ENCODE measurements around the gene FXYD1. TPM values are rescaled to one million over a fixed set of nuclear protein-coding genes. Genes with fewer than 3 reads are reported as not detected.
A peak's percentile ranks its signal among the peaks of the same experiment; 100 is the strongest.

Gene FXYD1
- total RNA-seq, 4 donors from 2014 or later: 215 to 235 (median 225) TPM

DNA sequence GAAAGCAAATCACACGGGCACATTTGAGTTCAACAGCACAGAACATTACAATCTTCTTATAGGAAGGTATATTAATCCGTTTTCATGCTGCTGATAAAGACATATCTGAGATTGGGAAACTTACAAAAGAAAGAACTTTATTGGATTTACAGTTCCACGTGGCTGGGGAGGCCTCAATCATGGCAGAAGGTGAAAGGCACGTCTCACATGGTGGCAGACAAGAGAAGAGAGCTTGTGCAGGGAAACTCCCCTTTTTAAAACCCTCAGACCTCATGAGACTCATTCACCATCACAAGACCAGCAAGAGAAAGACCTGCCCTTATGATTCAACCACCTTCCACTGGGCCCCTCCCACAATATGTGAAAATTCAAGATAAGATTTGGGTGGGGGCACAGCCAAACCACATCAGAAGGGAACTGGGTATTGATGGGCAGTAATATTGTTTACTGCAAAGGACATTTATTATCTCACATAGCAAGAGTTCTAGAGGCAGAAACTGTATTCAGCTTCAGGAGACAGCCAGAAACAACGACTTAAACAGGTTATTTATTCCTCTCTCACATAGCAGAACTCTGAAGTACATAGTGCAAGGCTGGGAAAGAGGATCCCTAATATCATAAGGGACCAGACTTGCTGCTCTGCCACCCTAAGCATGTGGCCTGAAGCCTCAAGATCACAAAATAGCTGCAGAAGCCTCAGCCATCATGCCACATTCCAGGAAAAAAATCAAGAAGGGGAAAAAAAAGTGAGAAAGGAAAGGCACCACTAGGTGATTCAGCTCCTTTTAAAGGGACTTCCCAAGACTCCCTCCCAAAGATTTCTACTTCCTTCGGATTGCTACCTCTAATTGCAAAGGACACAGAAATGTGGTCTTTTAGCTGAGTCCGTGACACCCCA is 39.0 kb downstream of the FXYD1 start:
- intact Hi-C loops (cut with DNase I; ENCODE audit: low total_unique reads) (no loop called here), in situ Hi-C loops (cut with MboI; ENCODE audit: low sequenced_read_pairs in 4 of 4) (no loop called here)
- Histone ChIP-seq H3K36me3 (no peaks in the 10 kb centered on the region), H3K9me3 (no peaks in the 10 kb centered on the region), H3K4me3 (no peak overlapping the region), H3K4me1 (no peaks in the 10 kb centered on the region), H3K27ac (no peak overlapping the region), H3K27me3 (no peaks in the 10 kb centered on the region)
- ATAC-seq (no peak), DNase-seq (no peak)
- TF ChIP-seq, protein P1, sequence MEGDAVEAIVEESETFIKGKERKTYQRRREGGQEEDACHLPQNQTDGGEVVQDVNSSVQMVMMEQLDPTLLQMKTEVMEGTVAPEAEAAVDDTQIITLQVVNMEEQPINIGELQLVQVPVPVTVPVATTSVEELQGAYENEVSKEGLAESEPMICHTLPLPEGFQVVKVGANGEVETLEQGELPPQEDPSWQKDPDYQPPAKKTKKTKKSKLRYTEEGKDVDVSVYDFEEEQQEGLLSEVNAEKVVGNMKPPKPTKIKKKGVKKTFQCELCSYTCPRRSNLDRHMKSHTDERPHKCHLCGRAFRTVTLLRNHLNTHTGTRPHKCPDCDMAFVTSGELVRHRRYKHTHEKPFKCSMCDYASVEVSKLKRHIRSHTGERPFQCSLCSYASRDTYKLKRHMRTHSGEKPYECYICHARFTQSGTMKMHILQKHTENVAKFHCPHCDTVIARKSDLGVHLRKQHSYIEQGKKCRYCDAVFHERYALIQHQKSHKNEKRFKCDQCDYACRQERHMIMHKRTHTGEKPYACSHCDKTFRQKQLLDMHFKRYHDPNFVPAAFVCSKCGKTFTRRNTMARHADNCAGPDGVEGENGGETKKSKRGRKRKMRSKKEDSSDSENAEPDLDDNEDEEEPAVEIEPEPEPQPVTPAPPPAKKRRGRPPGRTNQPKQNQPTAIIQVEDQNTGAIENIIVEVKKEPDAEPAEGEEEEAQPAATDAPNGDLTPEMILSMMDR (IDR thresholded peaks at IDR 0.05 in 4 of 5, conservative IDR thresholded peaks at IDR 0.05 in 1 of 5): no peak

DNA sequence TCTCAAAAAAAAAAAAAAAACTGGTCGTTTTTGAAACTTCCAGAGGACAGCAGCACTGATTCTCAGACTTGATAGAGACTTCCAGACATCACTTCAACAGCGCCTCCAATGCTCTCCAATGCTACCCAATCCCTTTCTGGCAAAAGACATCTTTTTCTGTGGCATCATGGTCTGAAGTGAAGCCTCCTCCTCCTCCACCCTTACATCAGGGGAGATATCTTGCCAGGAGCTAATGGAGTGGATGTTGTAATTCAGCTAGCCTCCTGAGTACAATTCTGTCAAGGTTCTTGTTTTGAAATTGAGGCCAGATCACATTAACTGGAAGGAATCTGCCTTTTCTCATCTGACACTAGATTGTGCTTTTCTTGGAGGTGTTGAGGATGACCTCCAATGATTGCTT is 40.1 kb downstream of the FXYD1 start:
- no peak overlapping the region for H3K4me3 ChIP-seq
- DNase-seq (no peak), ATAC-seq (peak in 1 of 2 donors; percentile 33)
- no peaks in the 10 kb centered on the region for H3K4me1 ChIP-seq
- no peak overlapping the region for H3K27ac ChIP-seq
- in situ Hi-C loops (cut with MboI; ENCODE audit: low sequenced_read_pairs in 4 of 4) (no loop called here), intact Hi-C loops (cut with DNase I; ENCODE audit: low total_unique reads) (no loop called here)
- no peaks in the 10 kb centered on the region for H3K36me3 ChIP-seq
- TF ChIP-seq, protein P1 (IDR thresholded peaks at IDR 0.05 in 4 of 5, conservative IDR thresholded peaks at IDR 0.05 in 1 of 5): no peak
- TF ChIP-seq POLR2A (IDR thresholded peaks at IDR 0.05): no peak
- no peaks in the 10 kb centered on the region for H3K9me3 ChIP-seq
- no peaks in the 10 kb centered on the region for H3K27me3 ChIP-seq

DNA sequence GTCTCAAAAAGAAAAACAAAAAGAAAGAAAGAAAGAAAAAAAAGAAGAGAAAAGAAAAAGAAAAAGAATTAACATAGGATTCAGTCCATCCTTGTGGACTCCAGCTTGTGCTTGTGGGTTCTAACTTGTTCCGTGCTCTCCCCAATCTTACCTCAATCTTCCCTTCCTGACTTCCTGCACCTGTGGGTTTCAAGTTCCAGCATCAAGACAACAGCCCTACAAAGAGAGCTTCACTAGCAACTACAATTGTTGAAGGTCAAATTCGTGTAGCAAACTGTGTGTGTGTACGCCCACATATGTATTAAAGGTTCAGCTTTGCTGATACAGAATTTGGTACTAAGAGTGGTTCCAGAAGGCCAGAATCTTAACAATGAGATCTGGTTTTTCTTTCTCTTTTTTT is 41.2 kb downstream of the FXYD1 start:
- in situ Hi-C loops (cut with MboI; ENCODE audit: low sequenced_read_pairs in 4 of 4): no loop called here
- Histone ChIP-seq H3K9me3 (no peaks in the 10 kb centered on the region), H3K36me3 (no peaks in the 10 kb centered on the region), H3K4me1 (no peaks in the 10 kb centered on the region), H3K27ac (no peak overlapping the region), H3K27me3 (no peaks in the 10 kb centered on the region), H3K4me3 (no peak overlapping the region)
- intact Hi-C loops (cut with DNase I; ENCODE audit: low total_unique reads): no loop called here
- DNase-seq: no peak
- ATAC-seq: no peak
- TF ChIP-seq POLR2A (IDR thresholded peaks at IDR 0.05): no peak
- TF ChIP-seq, protein P1 (IDR thresholded peaks at IDR 0.05 in 4 of 5, conservative IDR thresholded peaks at IDR 0.05 in 1 of 5): no peak

DNA sequence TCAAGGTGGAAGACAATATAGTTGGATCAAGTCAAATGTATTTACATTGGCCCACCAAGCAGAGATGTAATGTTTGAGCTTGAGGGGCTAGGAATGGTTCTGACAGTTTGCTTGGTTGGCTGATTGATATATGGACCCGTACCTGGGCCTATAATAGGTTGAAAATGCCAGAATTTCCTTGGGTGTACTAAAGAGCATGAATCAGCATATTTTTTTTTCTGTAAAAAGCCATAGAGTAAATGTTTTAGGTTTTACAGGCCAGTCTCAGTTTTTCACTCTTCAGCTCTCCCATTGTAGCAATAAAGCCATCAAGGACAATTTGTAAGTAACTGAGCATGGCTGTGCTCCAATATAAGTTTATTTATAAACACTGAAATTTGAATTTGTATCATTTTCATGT is 42.8 kb downstream of the FXYD1 start:
- Histone ChIP-seq H3K4me1 (no peaks in the 10 kb centered on the region), H3K27ac (no peak overlapping the region), H3K9me3 (no peaks in the 10 kb centered on the region), H3K27me3 (no peaks in the 10 kb centered on the region), H3K36me3 (no peaks in the 10 kb centered on the region), H3K4me3 (no peak overlapping the region)
- intact Hi-C loops (cut with DNase I; ENCODE audit: low total_unique reads) (no loop called here), in situ Hi-C loops (cut with MboI; ENCODE audit: low sequenced_read_pairs in 4 of 4) (no loop called here)
- TF ChIP-seq, protein P1 (IDR thresholded peaks at IDR 0.05 in 4 of 5, conservative IDR thresholded peaks at IDR 0.05 in 1 of 5): no peak
- TF ChIP-seq POLR2A (IDR thresholded peaks at IDR 0.05): no peak
- no peak for DNase-seq
- no peak for ATAC-seq

Measured in gastrocnemius medialis (tissue), 4 donors.